ENCODE results near the gene TASOR2.

Gene TASOR2

GRCh38 chr10:5684318-5684970, at the start of gene TASOR2:
Gene TASOR2 (plus strand): TSS chr10:5684838. CDS start chr10:5720643, 35,805 bp downstream.
- peak; percentile 64 for FAIRE-seq

- no peak for FAIRE-seq
Measured at GRCh38 chr10:5634918-5635317, 49.7 kb upstream of the TASOR2 start.

GRCh38 chr10:5638494-5638893, 46.1 kb upstream of the TASOR2 start:
- no peak for FAIRE-seq

GRCh38 chr10:5639066-5639465, 45.6 kb upstream of the TASOR2 start:
- no peak for FAIRE-seq

GRCh38 chr10:5640036-5640435, 44.6 kb upstream of the TASOR2 start:
- no peak for FAIRE-seq

- no peak for FAIRE-seq
Measured at GRCh38 chr10:5640501-5640900, 44.1 kb upstream of the TASOR2 start.

GRCh38 chr10:5641501-5641900, 43.1 kb upstream of the TASOR2 start:
- no peak for FAIRE-seq

- FAIRE-seq = no peak
Measured at GRCh38 chr10:5643346-5644067, 41.1 kb upstream of the TASOR2 start.

- no peak for FAIRE-seq
Measured at GRCh38 chr10:5644930-5645329, 39.7 kb upstream of the TASOR2 start.

- no peak for FAIRE-seq
Measured at GRCh38 chr10:5645375-5645774, 39.3 kb upstream of the TASOR2 start.

GRCh38 chr10:5645944-5646617, 38.6 kb upstream of the TASOR2 start:
- no peak for FAIRE-seq

- no peak for FAIRE-seq
Measured at GRCh38 chr10:5647507-5648240, 37.0 kb upstream of the TASOR2 start.

- FAIRE-seq = no peak
Measured at GRCh38 chr10:5648494-5649457, 35.9 kb upstream of the TASOR2 start.

- no peak for FAIRE-seq
Measured at GRCh38 chr10:5649746-5650145, 34.9 kb upstream of the TASOR2 start.

GRCh38 chr10:5650664-5651387, 33.8 kb upstream of the TASOR2 start:
- FAIRE-seq = no peak

GRCh38 chr10:5651388-5651764, 33.3 kb upstream of the TASOR2 start:
- FAIRE-seq = no peak

GRCh38 chr10:5652746-5653145, 31.9 kb upstream of the TASOR2 start:
- no peak for FAIRE-seq

- FAIRE-seq = no peak
Measured at GRCh38 chr10:5654218-5654755, 30.4 kb upstream of the TASOR2 start.

- no peak for FAIRE-seq
Measured at GRCh38 chr10:5655121-5655520, 29.5 kb upstream of the TASOR2 start.

- FAIRE-seq = no peak
Measured at GRCh38 chr10:5656737-5657579, 27.7 kb upstream of the TASOR2 start.

All from A204.1 (cell line).